HAP-1 (cell line): ENCODE results near the gene LRRC41.
"Not testable (repeated sequence)": the region's sequence is repeated elsewhere in the genome, so short reads cannot be mapped to it uniquely, and the experiment has no call there.

ENCODE experiments used
- DNase-seq, 2 experiments: peaks; one replicate each; pipeline ENCODE4 v3.0.0-alpha.2; 2016 to 2020; ENCODE audit warnings: low spot score in 2 of 2
- H3K27me3 ChIP-seq: fragments of 250-450 bp; sonication (Bioruptor Pico); 2 replicates; pipeline ENCODE4 v1.5.1; 2020; ENCODE audit warnings: low read depth, mild to moderate bottlenecking, moderate library complexity
- H3K36me3 ChIP-seq: fragments of 250-450 bp; sonication (Bioruptor Pico); replicated peaks from 2 replicates; pipeline ENCODE4 v1.5.1; 2020; ENCODE audit warnings: mild to moderate bottlenecking
- H3K4me1 ChIP-seq: fragments of 250-450 bp; sonication (Bioruptor Pico); 2 replicates; pipeline ENCODE4 v1.5.1; 2020; ENCODE audit warnings: mild to moderate bottlenecking
- H3K4me3 ChIP-seq: fragments of 250-450 bp; sonication (Bioruptor Pico); 2 replicates; pipeline ENCODE4 v1.5.1; 2020; ENCODE audit warnings: mild to moderate bottlenecking, moderate library complexity
- H3K9me3 ChIP-seq: fragments of 250-450 bp; sonication (Bioruptor Pico); 2 replicates; pipeline ENCODE4 v1.5.1; 2020; ENCODE audit warnings: mild to moderate bottlenecking, moderate library complexity
- in situ Hi-C: fragments of 300-500 bp; cut with MboI; formaldehyde crosslinking; loops from 3 replicates; pipeline ENCODE4 v1.14.3; 2020; ENCODE audit warnings: low sequenced_read_pairs, inconsistent platforms, mixed read lengths

The LRRC41 gene

GRCh38 chr1:46303038-46303871, at the start of gene LRRC41, which contains the start of gene UQCRH:
Gene LRRC41 (minus strand): TSS chr1:46303616. CDS start chr1:46303322, 294 bp downstream.
Gene UQCRH (plus strand): TSS chr1:46303698. CDS start chr1:46303767, 69 bp downstream.
- DNase-seq, result peak; percentile 94 to 95
- peak within 1 kb of the TSS; percentile 70 for H3K4me3 ChIP-seq
- no peaks in the 10 kb centered on the region for H3K9me3 ChIP-seq
- peaks cover 27% of the 10 kb centered on the region for H3K36me3 ChIP-seq
- in situ Hi-C loops, result no loop called here
- peaks cover 35% of the 10 kb centered on the region for H3K4me1 ChIP-seq
- H3K27me3 ChIP-seq, result no peaks in the 10 kb centered on the region

DNA sequence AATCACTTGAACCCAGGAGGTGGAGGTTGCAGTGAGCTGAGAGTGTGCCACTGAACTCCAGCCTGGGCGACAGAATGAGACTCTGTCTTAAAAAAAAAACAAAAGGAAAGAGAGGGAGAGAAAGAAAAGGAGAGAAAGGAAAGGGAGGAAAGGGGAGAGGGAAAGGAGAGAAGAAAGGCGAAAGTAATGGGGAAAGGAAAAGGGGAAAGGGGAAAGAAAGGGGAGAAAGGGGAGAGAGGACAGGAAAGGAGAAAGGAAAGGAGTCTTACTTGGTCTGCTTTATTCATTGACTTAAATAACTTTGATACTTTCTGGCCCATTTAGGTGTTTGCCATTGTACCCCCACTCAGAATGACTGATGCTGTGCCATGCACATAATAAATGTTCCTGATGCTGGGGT, 48.9 kb upstream of the LRRC41 start:
- Histone ChIP-seq H3K9me3 (no peaks in the 10 kb centered on the region), H3K27me3 (0 out of 2 replicates have a peak, but pooled peaks cover 2% of the 10 kb centered on the region), H3K4me1 (no peaks in the 10 kb centered on the region), H3K36me3 (peaks cover 62% of the 10 kb centered on the region), H3K4me3 (no peak overlapping the region)
- in situ Hi-C loops, result no loop called here
- no peak for DNase-seq

DNA sequence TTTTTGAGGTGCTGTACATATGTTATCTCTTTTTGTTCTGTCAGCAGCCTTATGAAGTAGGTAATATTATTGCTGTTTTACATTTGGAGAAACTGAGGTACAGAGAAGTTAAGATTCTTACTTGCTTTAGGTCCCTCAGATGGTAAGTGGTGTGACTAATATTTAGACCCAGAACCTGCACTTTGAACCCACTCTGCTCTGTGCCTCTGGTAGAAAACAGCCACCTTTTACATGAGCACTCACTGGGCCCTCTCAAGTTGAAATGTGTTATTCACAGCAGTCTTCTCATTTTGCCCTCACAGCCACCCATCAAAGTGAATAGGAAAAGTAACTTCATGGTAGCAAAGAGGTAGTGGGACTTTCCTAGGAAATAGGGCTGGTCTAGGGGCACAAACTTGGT, 41.9 kb upstream of the LRRC41 start:
- DNase-seq, result no peak
- Histone ChIP-seq H3K9me3 (no peaks in the 10 kb centered on the region), H3K4me1 (peaks cover 4% of the 10 kb centered on the region; the same call in 1 of the 2 replicates), H3K36me3 (peaks cover 58% of the 10 kb centered on the region), H3K27me3 (0 out of 2 replicates have a peak, but pooled peaks cover 1% of the 10 kb centered on the region), H3K4me3 (no peak overlapping the region)
- in situ Hi-C loops, result no loop called here

- Histone ChIP-seq H3K4me3 (no peak overlapping the region), H3K36me3 (peaks cover 50% of the 10 kb centered on the region), H3K27me3 (no peaks in the 10 kb centered on the region), H3K4me1 (peaks cover 7% of the 10 kb centered on the region; the same call in 1 of the 2 replicates), H3K9me3 (no peaks in the 10 kb centered on the region)
- no peak for DNase-seq
- in situ Hi-C loops, result no loop called here
Measured at GRCh38 chr1:46344481-46344880, 41.1 kb upstream of the LRRC41 start.

GRCh38 chr1:46343705-46344104, 40.3 kb upstream of the LRRC41 start:
- in situ Hi-C loops, result no loop called here
- DNase-seq, result no peak
- Histone ChIP-seq H3K27me3 (no peaks in the 10 kb centered on the region), H3K9me3 (no peaks in the 10 kb centered on the region), H3K4me3 (no peak overlapping the region), H3K4me1 (peaks cover 7% of the 10 kb centered on the region; the same call in 1 of the 2 replicates), H3K36me3 (peaks cover 47% of the 10 kb centered on the region)

DNA sequence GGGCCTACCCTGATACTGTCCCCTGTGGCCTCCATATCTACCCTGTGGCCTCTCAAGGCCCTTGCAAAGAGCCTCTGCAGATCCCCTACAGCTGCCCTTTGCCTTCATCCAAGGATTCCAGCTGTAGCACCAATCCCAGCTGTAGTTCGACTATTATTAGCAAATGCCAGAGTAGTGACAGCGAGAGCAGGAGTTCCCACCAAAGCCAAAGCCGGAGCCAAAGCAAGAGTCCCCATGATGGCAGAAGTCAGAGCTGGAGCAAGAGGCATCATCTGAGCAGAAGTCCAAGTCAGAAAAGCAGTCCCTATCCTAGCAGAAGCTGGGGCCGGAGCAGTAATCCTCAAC, 39.9 kb upstream of the LRRC41 start:
- Histone ChIP-seq H3K9me3 (no peaks in the 10 kb centered on the region), H3K4me1 (peaks cover 7% of the 10 kb centered on the region; the same call in 1 of the 2 replicates), H3K36me3 (peaks cover 46% of the 10 kb centered on the region), H3K4me3 (no peak overlapping the region), H3K27me3 (no peaks in the 10 kb centered on the region)
- in situ Hi-C loops, result no loop called here
- no peak for DNase-seq

- H3K36me3 ChIP-seq, result peaks cover 41% of the 10 kb centered on the region
- H3K4me3 ChIP-seq, result no peak overlapping the region
- in situ Hi-C loops, result no loop called here
- no peaks in the 10 kb centered on the region for H3K9me3 ChIP-seq
- no peak for DNase-seq
- peaks cover 7% of the 10 kb centered on the region; the same call in 1 of the 2 replicates for H3K4me1 ChIP-seq
- H3K27me3 ChIP-seq, result no peaks in the 10 kb centered on the region
Measured at GRCh38 chr1:46342677-46343350, 39.4 kb upstream of the LRRC41 start.

GRCh38 chr1:46342084-46342656, 38.8 kb upstream of the LRRC41 start:
- peak in 1 of 2 experiments; percentile 25 for DNase-seq
- Histone ChIP-seq H3K4me1 (peaks cover 7% of the 10 kb centered on the region; the same call in 1 of the 2 replicates), H3K4me3 (no peak overlapping the region; the same call in 1 of the 2 replicates), H3K9me3 (no peaks in the 10 kb centered on the region), H3K36me3 (peaks cover 37% of the 10 kb centered on the region), H3K27me3 (no peaks in the 10 kb centered on the region)
- in situ Hi-C loops, result no loop called here

- Histone ChIP-seq H3K36me3 (peaks cover 32% of the 10 kb centered on the region), H3K27me3 (no peaks in the 10 kb centered on the region), H3K9me3 (no peaks in the 10 kb centered on the region), H3K4me1 (peaks cover 7% of the 10 kb centered on the region; the same call in 1 of the 2 replicates), H3K4me3 (peak overlapping the region; percentile 73)
- DNase-seq, result no peak
- in situ Hi-C loops, result no loop called here
Measured at GRCh38 chr1:46341222-46342083, 38.0 kb upstream of the LRRC41 start.

- Histone ChIP-seq H3K36me3 (peaks cover 30% of the 10 kb centered on the region), H3K4me3 (peak within 1 kb of the TSS; percentile 73)
- in situ Hi-C loops, result no loop called here
Measured at GRCh38 chr1:46340404-46341221, 37.2 kb upstream of the LRRC41 start, which contains the start of gene NSUN4. Gene NSUN4 (plus strand): TSS chr1:46340807. CDS start chr1:46340827, 20 bp downstream.

DNA sequence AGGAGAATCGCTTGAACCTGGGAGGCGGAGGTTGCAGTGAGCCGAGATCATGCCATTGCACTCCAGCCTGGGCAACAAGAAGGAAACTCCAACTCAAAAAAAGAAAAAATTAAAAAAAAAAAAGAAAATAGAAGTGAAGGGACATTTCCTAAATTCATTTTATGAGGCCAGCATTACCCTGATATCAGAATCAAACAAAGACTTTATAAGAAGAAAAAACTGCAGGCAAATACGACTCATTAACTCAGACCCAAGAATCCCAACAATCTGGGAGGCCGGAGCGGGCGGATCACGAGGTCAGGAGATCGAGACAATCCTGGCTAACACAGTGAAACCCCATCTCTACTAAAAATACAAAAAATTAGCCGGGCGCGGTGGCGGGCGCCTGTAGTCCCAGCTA, 34.0 kb upstream of the LRRC41 start:
- DNase-seq, H3K4me3 ChIP-seq, H3K4me1 ChIP-seq, H3K27me3 ChIP-seq, H3K36me3 ChIP-seq, in situ Hi-C loops, H3K9me3 ChIP-seq: not testable (repeated sequence)

More at GRCh38 chr1:46340404-46341221, 37.2 kb upstream of the LRRC41 start, which contains the start of gene NSUN4:
- peak; percentile 90 to 93 for DNase-seq
- no peaks in the 10 kb centered on the region for H3K9me3 ChIP-seq
- H3K4me1 ChIP-seq, result peaks cover 7% of the 10 kb centered on the region; the same call in 1 of the 2 replicates
- H3K27me3 ChIP-seq, result no peaks in the 10 kb centered on the region

- Histone ChIP-seq H3K9me3 (no peaks in the 10 kb centered on the region), H3K4me1 (0 out of 2 replicates have a peak, but pooled peaks cover under 1% of the 10 kb centered on the region), H3K27me3 (no peaks in the 10 kb centered on the region), H3K4me3 (no peak overlapping the region), H3K36me3 (no peaks in the 10 kb centered on the region)
- no peak for DNase-seq
- in situ Hi-C loops, result no loop called here
Measured at GRCh38 chr1:46335081-46335480, 31.7 kb upstream of the LRRC41 start.
